ENCODE results near the gene CHST9.

- TF ChIP-seq RAD21 (IDR thresholded peaks at IDR 0.05) = no peak
- no peak for TF ChIP-seq CTCF (IDR thresholded peaks at IDR 0.05; ENCODE audit: low read depth, low read length, missing input control)
- no peak for TF ChIP-seq ATF3 (IDR thresholded peaks at IDR 0.05)
These were observed 127.4 kb downstream of the CHST9 start for GRCh38 chr18:27057519-27058234.

Measured in liver (tissue), 3 donors.